ENCODE results near the gene UCK2.
A peak's percentile ranks its signal among the peaks of the same experiment; 100 is the strongest.

UCK2 gene

GRCh38 chr1:165844114-165844798 is 16.8 kb downstream of the UCK2 start:
- peaks cover 52% of the 10 kb centered on the region for H3K4me1 Mint-ChIP-seq
- DNase-seq: no peak
- peak overlapping the region in 1 of 2 donors; percentile 10 for H3K27ac Mint-ChIP-seq
- no peaks in the 10 kb centered on the region for H3K9me3 Mint-ChIP-seq
- H3K4me3 Mint-ChIP-seq: no peak overlapping the region
- ATAC-seq: no peak
- H3K27me3 Mint-ChIP-seq: no peaks in the 10 kb centered on the region

DNA sequence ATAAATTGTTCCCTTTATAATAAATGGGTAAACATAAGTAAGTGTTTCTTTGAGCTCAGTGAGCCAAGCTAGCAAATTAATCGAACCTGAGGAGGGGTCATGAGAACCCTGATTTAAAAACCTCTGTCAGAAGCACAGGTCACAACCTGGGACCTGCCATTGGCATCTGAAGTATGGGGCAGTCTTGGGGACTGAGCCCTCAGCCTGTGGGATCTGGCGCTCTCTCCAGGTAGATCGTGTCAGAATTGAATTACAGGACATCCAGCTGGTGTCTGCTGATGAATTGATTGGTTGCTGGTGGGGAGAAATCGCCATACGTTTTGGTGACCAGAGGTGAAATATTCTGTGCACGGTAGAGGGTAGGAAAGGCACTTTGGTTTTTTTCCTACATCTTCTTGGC is 17.5 kb downstream of the UCK2 start:
- ATAC-seq: no peak

DNA sequence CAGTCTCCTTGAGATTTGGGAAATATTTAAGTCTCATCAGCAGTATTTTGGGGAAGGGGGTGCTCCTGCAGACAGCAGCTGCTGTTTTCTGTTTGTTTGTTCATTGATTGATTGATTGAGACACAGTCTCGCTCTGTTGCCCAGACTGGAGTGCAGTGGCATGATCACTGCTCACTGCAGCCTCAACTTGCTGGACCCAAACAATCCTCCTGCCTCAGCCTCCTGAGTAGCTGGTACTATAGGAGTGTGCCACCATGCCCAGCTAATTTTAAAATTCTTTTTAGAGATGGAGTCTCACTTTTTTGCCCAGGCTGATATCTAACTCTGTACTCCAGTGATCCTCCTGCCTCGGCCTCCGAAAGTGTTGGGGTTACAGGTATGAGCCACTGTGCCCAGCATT is 18.2 kb downstream of the UCK2 start:
- H3K27me3 Mint-ChIP-seq: no peaks in the 10 kb centered on the region
- H3K4me3 Mint-ChIP-seq: no peak overlapping the region
- ATAC-seq: no peak
- H3K4me1 Mint-ChIP-seq: peaks cover 57% of the 10 kb centered on the region
- no peak for DNase-seq
- H3K9me3 Mint-ChIP-seq: no peaks in the 10 kb centered on the region
- no peak overlapping the region for H3K27ac Mint-ChIP-seq

More for the DNA sequence above, 17.5 kb downstream of the UCK2 start:
- Mint-ChIP-seq H3K4me1 (peaks cover 56% of the 10 kb centered on the region), H3K27ac (no peak overlapping the region), H3K9me3 (no peaks in the 10 kb centered on the region), H3K27me3 (no peaks in the 10 kb centered on the region), H3K4me3 (no peak overlapping the region)
- DNase-seq: no peak

DNA sequence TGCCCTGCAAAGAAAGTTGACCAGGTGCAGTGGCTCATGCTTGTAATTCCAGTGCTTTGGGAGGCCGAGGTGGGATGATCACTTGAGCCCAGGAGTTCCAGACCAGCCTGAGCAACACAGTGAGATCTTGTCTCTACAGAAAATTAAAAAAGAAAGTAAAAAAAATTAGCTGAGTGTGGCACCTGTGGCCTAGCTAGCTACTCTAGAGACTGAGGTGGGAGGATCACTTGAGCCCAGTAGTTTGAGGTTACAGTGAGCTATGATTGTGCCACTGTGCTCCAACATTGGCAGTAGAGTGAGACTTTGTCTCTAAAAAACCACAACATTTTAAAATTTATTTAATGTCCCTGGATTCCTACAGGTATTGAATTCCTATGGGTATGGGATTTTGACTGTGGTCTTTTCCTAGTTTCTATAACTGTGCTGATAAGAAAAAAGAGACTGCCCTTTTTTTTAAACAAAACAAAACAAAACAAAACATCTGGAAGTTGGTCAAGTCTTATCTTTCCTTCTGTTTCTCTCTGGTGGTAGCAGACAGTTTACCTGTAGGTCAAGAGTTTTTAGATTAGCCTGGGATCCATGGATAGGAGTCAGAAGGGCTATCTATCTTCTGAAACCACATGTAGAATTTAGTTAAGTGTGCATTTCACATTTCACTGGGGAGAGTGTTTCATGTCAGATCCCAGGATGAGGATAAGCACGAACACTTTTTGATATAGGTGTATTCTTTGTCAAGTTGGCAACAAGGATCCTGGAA is 18.8 kb downstream of the UCK2 start:
- DNase-seq (no peak), ATAC-seq (peak; percentile 31)
- Mint-ChIP-seq H3K27me3 (no peaks in the 10 kb centered on the region), H3K4me3 (no peak overlapping the region), H3K27ac (no peak overlapping the region), H3K4me1 (peaks cover 61% of the 10 kb centered on the region), H3K9me3 (no peaks in the 10 kb centered on the region)

DNA sequence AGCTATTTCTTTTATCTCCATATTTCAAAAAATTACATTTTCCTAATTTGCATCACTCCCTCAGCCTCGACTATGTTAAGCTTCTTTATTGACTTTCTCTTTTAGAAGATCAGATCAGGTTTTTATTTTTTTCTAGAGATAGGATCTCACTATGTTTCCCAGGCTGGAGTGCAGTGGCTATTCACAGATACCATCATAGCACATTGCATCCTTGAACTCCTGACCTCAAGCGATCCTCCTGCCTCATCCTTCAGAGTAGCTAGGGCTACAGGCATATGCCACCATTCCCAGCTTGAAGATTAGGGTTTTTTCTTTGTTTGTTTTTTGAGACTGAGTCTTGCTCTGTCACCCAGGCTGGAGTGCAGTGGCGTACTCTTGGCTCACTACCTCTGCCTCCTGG is 20.1 kb downstream of the UCK2 start:
- no peak for ATAC-seq

DNA sequence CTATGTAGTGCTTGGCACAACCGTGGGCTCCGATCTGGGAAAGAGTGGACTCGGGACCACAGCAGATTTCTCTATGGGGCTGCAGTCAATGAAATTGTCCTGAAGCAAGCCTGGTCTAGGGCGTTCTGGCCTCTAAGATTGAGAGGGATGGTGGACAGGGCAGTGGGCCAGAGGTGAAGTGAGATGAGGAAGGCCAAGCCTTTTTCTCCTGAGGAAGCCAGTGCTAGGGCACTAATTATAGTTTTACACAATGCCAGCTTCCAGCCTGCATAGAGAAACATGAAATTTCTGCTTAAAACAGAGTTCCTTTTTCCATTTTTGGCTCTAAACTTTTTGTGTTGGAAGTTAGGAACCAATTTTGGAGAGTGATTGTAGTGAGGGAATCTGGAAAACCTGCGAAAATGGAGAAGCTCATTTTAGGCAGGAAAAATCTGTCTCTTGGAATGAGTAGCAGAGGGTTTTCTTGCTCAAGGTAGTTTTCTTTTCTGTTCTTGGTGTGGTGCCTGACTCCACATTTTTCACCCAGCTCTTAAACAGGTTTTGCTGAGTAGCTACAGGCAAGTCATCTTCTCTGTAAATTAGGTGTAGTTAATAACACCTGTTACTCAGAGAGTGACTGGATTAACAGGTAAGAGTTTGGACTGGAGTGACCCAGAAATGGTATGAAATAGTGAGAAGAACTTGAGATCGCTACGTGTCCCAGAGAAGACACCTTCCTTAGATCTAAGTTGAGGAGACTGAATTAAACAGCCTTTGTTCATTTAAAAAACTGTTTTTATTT is 22.1 kb downstream of the UCK2 start:
- H3K4me3 Mint-ChIP-seq: no peak overlapping the region
- no peaks in the 10 kb centered on the region for H3K9me3 Mint-ChIP-seq
- peaks cover 52% of the 10 kb centered on the region for H3K4me1 Mint-ChIP-seq
- ATAC-seq (no peak), DNase-seq (no peak)
- no peaks in the 10 kb centered on the region for H3K27me3 Mint-ChIP-seq
- no peak overlapping the region for H3K27ac Mint-ChIP-seq

More for the DNA sequence above, 20.1 kb downstream of the UCK2 start:
- H3K27ac Mint-ChIP-seq: no peak overlapping the region
- peaks cover 60% of the 10 kb centered on the region for H3K4me1 Mint-ChIP-seq
- no peaks in the 10 kb centered on the region for H3K9me3 Mint-ChIP-seq
- DNase-seq: no peak
- H3K27me3 Mint-ChIP-seq: no peaks in the 10 kb centered on the region
- H3K4me3 Mint-ChIP-seq: no peak overlapping the region

DNA sequence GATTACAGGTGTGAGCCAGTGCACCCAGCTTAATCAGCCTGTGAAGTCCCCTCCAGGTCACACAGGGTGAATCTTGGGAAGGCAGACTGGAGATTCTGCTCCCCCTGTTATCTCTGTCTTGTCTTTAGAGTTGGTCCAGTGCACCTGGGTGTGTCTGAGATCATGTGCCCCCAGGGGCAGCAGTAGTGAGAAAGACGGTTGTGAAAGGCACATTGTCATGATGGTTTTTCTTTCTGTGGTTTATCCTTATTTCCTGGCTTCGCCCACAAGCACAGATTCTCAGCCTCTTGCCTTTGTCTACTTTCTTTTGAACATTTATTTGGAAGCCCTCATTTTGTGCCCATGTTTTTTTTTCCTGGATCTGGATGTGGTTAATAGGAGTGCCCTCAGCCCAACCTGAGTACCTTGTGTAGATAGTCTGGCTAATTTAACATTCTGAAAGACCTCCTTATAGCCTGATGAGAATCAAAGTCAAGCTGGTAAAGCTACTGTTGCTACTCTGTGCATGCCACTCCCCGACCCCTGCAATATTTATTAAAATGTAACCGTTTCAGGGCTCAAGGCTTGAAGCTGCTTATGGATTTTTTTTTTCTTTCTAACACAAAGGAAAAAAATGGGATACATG is 23.7 kb downstream of the UCK2 start:
- Mint-ChIP-seq H3K27ac (no peak overlapping the region), H3K4me3 (peak overlapping the region in 1 of 2 donors; percentile 11), H3K4me1 (peaks cover 48% of the 10 kb centered on the region), H3K27me3 (no peaks in the 10 kb centered on the region), H3K9me3 (no peaks in the 10 kb centered on the region)
- DNase-seq (no peak), ATAC-seq (peak; percentile 81)

DNA sequence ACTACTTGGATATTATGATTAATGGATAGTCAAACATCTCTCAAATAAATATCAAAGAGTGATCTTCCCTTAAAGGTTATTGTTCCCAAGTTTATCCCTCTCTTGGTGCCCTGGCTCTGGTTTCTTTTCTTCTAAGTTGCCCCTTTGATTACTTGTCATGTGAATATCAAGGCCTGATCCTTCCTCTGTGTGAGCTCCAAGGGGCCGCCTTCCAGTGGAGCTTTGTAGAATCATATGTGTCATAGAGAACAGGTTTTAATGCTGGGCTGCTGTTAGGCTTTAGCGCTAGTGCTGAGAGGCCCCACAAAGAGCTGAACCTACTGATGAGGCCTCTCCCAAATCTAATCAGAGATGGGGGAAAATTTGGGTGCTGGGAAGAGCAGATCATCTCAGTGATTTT is 25.5 kb downstream of the UCK2 start:
- Mint-ChIP-seq H3K4me1 (peaks cover 57% of the 10 kb centered on the region), H3K27ac (no peak overlapping the region), H3K27me3 (no peaks in the 10 kb centered on the region), H3K4me3 (no peak overlapping the region), H3K9me3 (no peaks in the 10 kb centered on the region)
- no peak for DNase-seq
- no peak for ATAC-seq

GRCh38 chr1:165853528-165854075 is 26.2 kb downstream of the UCK2 start:
- H3K9me3 Mint-ChIP-seq: no peaks in the 10 kb centered on the region
- H3K27ac Mint-ChIP-seq: no peak overlapping the region
- DNase-seq (no peak), ATAC-seq (no peak)
- no peaks in the 10 kb centered on the region for H3K27me3 Mint-ChIP-seq
- peaks cover 63% of the 10 kb centered on the region for H3K4me1 Mint-ChIP-seq
- H3K4me3 Mint-ChIP-seq: no peak overlapping the region

DNA sequence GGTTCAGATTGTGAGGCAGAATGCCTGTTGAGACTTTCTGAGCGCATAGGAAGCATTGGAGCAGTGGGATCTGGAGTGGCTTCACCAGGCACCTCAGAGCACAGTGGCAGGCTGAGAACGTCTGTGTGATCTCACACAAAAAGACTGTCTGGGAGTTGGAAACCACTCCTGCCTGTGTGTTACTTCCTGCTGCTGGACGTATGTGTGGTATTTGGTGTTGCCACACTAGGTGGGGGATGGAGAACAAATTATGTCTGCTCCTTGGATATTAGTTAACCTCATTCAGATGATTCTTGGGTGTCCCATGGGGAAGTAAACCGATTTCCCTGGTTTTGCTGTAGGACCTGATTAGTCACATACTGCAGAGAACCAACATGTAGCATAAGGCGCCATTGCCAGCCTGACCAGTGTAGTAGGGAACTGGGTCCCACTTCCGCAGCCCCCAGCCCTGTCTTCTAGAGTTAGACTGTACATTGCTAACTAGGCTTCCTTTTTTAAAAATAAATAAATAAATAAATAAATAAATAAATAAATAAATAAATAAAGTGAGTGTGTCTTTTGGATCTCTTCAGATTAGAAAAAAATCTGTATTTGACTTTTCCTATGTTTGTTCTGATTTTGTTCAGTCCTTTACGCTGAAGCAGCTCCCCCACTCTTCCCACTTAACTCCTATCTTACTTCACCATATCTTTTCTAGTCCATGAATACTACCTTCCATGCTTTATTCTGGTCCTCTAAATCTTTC is 26.9 kb downstream of the UCK2 start:
- DNase-seq (no peak), ATAC-seq (no peak)
- Mint-ChIP-seq H3K27ac (peak overlapping the region in 1 of 2 donors; percentile 44), H3K4me1 (peaks cover 62% of the 10 kb centered on the region), H3K9me3 (no peaks in the 10 kb centered on the region), H3K27me3 (no peaks in the 10 kb centered on the region), H3K4me3 (no peak overlapping the region)

DNA sequence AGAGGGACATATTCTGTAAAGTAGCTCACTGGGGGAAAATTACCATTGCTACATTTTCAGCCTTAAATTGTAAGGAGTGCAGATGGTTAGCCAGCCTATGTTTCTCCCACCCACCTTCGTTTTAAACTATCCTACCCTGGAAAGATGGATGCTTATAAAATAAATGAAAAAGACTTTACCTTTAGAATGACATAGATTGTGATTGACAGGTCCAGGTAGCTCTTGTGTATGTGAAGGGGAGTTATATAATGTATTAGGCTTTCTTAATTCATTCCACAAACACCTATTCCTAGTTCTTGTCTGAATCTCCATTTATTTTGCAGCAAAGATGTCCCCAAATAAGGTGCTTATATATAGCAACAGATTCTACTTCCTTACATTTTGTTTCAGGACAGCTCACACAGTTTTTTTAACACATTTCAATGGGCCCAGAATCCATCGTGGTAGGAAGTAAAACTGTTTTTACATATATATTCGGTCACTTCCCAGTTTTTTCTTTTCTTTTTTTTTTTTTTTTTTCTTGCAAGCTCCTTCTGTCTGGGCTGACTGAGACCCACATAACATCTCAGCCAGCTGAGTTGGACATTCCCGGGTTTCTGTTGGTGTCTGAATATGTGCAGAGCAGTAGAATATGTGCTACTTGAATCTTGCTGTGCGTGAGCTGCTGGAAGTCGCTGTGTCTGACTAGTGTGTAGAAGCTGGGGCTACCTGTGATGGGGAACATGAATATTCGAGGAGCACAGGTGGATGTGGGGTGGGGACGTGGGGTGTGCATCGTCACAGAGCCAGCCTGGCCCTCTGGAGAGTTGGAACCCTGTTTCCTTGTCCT is 27.8 kb downstream of the UCK2 start:
- no peak for DNase-seq
- no peaks in the 10 kb centered on the region for H3K27me3 Mint-ChIP-seq
- no peak for ATAC-seq
- H3K4me3 Mint-ChIP-seq: no peak overlapping the region
- H3K27ac Mint-ChIP-seq: no peak overlapping the region
- peaks cover 57% of the 10 kb centered on the region for H3K4me1 Mint-ChIP-seq
- H3K9me3 Mint-ChIP-seq: no peaks in the 10 kb centered on the region

DNA sequence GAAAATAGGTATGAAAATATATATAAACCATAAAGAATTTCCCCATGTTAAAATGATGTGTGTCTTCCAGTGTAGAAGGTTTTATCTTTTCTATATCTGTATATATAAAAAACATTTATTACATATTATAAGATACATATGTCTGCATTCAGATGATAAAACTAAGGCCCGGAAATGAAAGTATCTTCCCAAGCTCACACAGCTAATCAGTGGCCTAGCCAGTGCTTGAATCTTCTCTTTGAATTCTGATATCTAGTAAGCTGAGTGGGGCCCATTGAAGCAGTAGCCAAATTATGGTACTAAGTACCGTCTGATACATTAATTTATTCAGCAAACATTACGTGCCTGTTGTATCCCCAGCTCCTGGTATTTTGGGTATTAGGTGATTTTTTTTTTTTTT is 28.6 kb downstream of the UCK2 start:
- Mint-ChIP-seq H3K27me3 (no peaks in the 10 kb centered on the region), H3K4me1 (peaks cover 55% of the 10 kb centered on the region), H3K9me3 (no peaks in the 10 kb centered on the region), H3K4me3 (no peak overlapping the region), H3K27ac (no peak overlapping the region)
- DNase-seq: no peak
- no peak for ATAC-seq

DNA sequence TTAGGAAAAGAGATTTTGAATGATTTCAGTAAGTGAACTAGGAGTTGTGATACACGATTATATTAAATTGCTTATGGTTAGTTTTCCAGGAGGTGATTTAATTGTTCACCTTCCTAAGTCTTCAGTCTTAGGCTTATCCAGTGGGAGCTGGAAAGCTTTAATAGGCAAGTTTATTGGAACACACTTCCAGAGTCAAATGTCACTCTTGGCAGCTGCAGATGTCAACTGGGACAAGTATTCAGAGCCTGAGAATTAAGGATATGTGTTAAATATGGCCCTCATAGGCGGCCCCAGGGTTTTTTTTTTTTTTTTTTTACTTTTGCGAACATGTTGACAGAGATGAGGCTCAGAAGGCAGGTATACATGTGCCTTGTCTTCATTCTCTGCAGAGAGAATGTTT is 29.2 kb downstream of the UCK2 start:
- Mint-ChIP-seq H3K4me1 (peaks cover 49% of the 10 kb centered on the region), H3K4me3 (no peak overlapping the region), H3K9me3 (no peaks in the 10 kb centered on the region), H3K27me3 (no peaks in the 10 kb centered on the region), H3K27ac (peak overlapping the region in 1 of 2 donors; percentile 35)
- DNase-seq (no peak), ATAC-seq (no peak)
